Endometrium (tissue), 2 donors: ENCODE data around the gene TOR1AIP1.

ENCODE experiments used
- FAIRE-seq: peaks from 2 replicates; lab custom pipeline; 2012; peaks lifted over from hg19 to GRCh38; lab: Jason Lieb, UNC
- donor health status: control.
- donor health status: control.

The TOR1AIP1 gene

GRCh38 chr1:179881642-179882252 is 338 bp upstream of the TOR1AIP1 start:
- FAIRE-seq = no peak

GRCh38 chr1:179883040-179883744 is 1.1 kb downstream of the TOR1AIP1 start:
- no peak for FAIRE-seq

GRCh38 chr1:179883745-179884138 is 1.7 kb downstream of the TOR1AIP1 start:
- no peak for FAIRE-seq

GRCh38 chr1:179888071-179888470 is 6.0 kb downstream of the TOR1AIP1 start:
- no peak for FAIRE-seq

- no peak for FAIRE-seq
Measured at GRCh38 chr1:179889589-179889988, 7.5 kb downstream of the TOR1AIP1 start.

- no peak for FAIRE-seq
Measured at GRCh38 chr1:179910934-179911333, 28.8 kb downstream of the TOR1AIP1 start.

- no peak for FAIRE-seq
Measured at GRCh38 chr1:179911812-179912211, 29.7 kb downstream of the TOR1AIP1 start.

- no peak for FAIRE-seq
Measured at GRCh38 chr1:179917601-179918429, 35.7 kb downstream of the TOR1AIP1 start.

GRCh38 chr1:179921472-179921871 is 39.4 kb downstream of the TOR1AIP1 start:
- FAIRE-seq = no peak

- no peak for FAIRE-seq
Measured at GRCh38 chr1:179921981-179922872, 40.1 kb downstream of the TOR1AIP1 start.

- no peak for FAIRE-seq
Measured at GRCh38 chr1:179923029-179923428, 40.9 kb downstream of the TOR1AIP1 start.

- no peak for FAIRE-seq
Measured at GRCh38 chr1:179924268-179924667, 42.2 kb downstream of the TOR1AIP1 start.

GRCh38 chr1:179925302-179925701 is 43.2 kb downstream of the TOR1AIP1 start:
- no peak for FAIRE-seq

GRCh38 chr1:179925922-179926849 is 44.1 kb downstream of the TOR1AIP1 start:
- FAIRE-seq = no peak

GRCh38 chr1:179926850-179927205 is 44.7 kb downstream of the TOR1AIP1 start:
- no peak for FAIRE-seq

GRCh38 chr1:179929955-179930798 is 48.1 kb downstream of the TOR1AIP1 start:
- FAIRE-seq = no peak

- FAIRE-seq = no peak
Measured at GRCh38 chr1:179930867-179931266, 48.8 kb downstream of the TOR1AIP1 start.

- no peak for FAIRE-seq
Measured at GRCh38 chr1:179933219-179933618, 51.1 kb downstream of the TOR1AIP1 start.

GRCh38 chr1:179935909-179936496 is 53.9 kb downstream of the TOR1AIP1 start:
- FAIRE-seq = no peak
